ENCODE results near the gene DSCAM.
"Not testable (repeated sequence)": the region's sequence is repeated elsewhere in the genome, so short reads cannot be mapped to it uniquely, and the experiment has no call there.

DSCAM gene

GRCh38 chr21:40095477-40095876, 751.5 kb downstream of the DSCAM start:
- no peak for DNase-seq

DNA sequence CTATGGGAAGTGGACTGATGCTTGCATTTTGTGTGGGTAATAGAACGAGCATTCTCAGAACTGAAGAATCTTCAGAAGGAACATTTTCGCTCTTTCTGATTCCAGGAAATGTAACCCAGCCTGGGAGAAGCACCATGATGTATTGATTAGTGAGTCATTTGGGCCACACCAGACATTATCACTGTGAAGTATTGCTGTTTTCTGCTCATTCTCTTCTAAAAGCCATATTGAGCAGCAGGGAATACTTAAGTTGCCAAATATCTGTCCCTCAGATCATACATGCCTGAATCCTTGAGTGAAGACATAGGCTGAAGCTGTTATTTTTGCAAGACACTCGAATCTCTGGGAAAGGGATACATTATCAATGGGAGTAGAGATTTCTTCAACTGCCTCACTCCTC, 766.6 kb downstream of the DSCAM start:
- no peak for DNase-seq

DNA sequence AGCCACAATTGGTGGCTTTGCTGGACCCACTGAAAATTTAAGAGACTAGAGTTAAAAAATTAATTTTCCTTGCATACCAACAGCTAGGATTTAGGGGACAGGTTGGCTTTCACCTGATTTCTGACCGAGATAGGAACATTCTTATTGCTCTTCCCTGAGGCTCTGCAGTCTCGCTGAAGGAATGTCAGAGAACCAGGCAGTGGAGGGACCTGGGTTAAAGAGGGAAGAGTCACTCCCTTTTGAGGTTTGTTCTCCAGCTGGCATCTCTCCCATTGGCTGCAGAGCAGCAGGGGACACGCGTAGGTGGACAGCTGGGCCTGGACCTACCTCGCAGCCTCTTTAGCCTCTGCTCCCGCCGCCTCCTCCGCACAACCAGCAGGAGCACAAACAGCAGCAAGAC, 772.2 kb downstream of the DSCAM start:
- no peak for DNase-seq

- no peak for DNase-seq
Observed at GRCh38 chr21:40074198-40074597, 772.8 kb downstream of the DSCAM start.

DNA sequence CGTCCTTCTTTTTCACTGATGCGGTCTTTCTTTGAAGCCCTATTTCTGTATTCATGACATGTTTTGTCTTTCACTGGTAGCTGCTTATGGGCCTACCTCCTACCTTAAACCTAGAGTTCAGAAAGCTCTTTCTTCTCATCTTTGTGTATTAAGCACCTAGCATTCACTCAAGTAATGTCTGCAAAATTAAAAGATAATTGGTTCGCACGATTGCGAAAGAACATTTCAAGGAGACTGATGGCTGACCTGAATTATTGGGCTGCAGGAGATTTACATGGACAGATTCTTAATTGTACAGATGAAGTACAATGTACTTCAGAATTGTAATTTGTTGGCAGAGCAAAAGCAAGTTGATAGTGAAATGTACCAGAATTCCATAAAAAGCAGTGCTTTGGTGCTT, 773.3 kb downstream of the DSCAM start:
- no peak for DNase-seq

GRCh38 chr21:40070871-40071270, 776.1 kb downstream of the DSCAM start:
- DNase-seq: no peak

DNA sequence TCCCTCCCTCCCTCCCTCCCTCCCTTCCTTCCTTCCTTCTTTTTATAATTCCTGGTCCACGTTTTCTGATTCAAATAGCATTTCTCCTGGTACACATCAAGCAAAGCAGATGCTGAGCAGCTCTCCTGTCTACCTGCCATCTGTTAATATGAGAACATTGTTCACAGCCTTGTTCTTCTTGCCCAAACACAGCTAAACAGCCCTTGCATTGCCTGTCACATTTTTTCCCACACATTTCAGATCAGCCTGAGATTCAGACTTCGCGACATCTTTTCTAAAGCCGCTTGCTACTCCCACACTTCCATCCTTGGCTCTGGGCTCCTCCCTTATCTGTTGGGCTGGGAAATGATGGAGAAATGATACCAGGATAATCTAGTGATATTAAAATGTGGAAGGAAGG, 779.2 kb downstream of the DSCAM start:
- no peak for DNase-seq

- no peak for DNase-seq
Observed at GRCh38 chr21:40066221-40066620, 780.7 kb downstream of the DSCAM start.

- peak; percentile 62 to 84 for DNase-seq
Observed at GRCh38 chr21:40060083-40060677, 786.8 kb downstream of the DSCAM start.

GRCh38 chr21:40057331-40057730, 789.6 kb downstream of the DSCAM start:
- no peak for DNase-seq

GRCh38 chr21:40056031-40056430, 790.9 kb downstream of the DSCAM start:
- DNase-seq: no peak

DNA sequence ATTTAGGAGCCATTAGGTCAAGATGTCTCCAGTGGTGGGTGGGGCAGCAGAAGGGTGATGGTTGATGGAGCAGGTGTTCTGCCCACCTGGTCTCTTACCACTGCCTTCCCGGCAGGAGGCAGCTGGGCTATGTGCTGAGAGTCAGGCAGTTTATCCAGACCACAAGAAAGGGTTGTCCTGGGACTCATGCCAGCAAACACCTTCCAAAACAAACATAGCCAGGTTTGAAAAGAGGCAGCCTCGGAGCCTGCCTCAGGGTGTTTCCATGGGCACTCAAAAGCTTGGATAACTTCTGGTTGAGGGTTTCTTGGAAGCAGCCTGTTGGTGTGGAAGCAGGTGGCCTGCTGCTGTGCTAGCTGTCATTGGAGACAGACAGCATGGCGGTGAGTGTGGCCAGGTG, 792.6 kb downstream of the DSCAM start:
- peak; percentile 94 to 99 for DNase-seq

- no peak for DNase-seq
Observed at GRCh38 chr21:40053007-40053406, 794.0 kb downstream of the DSCAM start.

DNA sequence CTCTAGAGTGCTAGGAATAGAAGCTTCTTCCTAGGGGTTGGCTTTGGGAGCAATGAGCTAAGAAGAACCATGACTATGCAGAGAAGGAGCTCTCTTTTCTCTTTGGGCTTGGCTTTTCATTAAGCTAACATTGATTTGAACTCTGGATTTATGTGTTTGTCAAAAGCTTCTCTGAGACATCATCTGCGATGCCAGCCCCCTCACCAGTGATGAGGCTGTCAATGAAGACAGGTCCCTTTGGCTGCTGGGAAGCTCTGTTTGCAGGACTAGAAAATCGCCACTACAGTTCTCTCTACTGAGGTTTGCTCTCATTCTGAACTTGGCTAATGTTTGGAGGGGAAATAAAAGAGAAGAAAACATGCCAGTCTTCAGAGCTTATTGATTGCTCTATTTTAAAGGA, 794.7 kb downstream of the DSCAM start:
- DNase-seq: no peak

DNA sequence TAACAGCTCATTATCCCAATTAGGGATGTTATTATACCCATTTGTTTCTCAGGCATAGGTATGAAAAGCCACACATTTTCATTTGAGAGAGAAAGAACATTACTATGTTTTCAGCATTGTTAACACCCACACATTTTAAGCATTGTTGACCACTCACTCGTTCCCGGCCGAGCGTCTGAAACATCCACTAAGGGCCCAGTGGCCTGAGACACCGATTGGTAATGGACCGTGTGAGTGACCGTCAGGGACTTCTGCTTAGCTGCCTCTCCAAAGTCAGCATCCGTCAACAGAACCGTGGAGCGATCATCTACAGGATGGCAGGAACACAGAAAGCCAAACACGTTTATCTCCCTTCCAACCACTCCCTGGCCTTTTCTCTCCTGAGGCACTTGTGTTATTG, 795.2 kb downstream of the DSCAM start:
- no peak for DNase-seq

- peak in 1 of 2 experiments; percentile 50 for DNase-seq
Observed at GRCh38 chr21:40049931-40050290, 797.0 kb downstream of the DSCAM start.

DNA sequence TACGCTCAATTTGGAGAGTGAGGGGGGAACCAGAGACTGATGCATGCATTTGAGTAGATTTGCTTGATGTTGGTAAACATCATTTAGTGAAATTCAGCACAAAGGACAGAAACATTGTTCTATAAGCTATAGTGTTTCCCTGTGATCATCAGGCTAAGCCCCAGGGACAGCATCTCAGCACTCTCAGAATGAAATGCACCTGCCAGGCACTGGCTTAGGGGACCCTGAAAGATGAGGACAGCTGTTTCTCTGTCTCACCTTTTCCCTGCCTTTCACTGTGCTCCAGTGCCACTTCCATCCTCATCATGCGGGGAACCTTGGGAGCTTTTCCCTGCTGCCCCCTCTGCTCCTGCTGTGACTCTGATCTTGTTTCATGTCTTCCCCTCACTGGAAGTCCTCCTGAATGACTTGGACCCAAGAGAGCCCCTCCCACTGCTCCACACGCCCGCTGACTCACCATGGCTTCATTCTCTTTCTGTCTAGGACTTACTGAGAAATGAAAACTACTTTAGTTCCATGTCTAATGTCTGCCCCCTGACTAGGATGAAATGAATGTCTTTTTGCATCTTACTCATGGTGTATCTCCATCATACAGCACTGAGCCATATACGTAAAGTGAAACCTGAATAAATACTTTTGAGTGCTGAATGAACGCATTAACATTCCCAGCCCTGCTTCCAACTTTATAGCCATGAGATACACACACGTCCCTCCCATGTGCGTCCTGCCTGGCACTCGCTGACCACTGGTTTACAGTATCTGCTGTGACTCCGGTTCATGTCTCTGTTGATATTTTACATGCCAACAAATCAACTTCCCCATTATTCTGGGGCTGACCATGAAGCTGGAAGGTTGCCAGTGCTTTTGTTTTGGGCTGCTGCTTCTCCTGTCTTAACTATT, 797.7 kb downstream of the DSCAM start:
- DNase-seq: no peak

- DNase-seq: no peak
Observed at GRCh38 chr21:40047993-40048730, 798.8 kb downstream of the DSCAM start.

GRCh38 chr21:40047211-40047610, 799.7 kb downstream of the DSCAM start:
- DNase-seq: peak in 1 of 2 experiments; percentile 8

- DNase-seq: no peak
Observed at GRCh38 chr21:40043866-40044265, 803.1 kb downstream of the DSCAM start.

GRCh38 chr21:40043423-40043822, 803.5 kb downstream of the DSCAM start:
- no peak for DNase-seq

DNA sequence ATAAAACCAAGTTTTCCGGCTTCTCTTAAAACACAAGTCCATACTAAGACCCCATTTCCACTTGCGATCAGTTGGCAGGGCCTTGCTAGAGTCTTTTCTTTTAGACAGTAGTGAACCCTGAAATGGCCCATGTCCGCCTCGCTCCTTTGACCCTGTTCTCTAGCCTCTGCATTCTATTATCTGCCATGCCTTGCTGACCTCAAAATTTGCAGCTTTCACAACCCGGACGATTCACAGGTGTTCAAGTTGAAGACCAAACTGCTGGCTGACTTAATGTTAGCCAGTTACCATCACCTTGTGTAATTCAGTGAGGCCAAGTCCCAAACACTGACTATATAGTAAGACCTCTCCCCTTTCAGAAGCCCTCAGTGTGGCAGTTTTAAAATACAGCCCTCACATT, 805.5 kb downstream of the DSCAM start:
- DNase-seq: no peak

- not testable (repeated sequence) for DNase-seq
Observed at GRCh38 chr21:40033156-40033782, 813.7 kb downstream of the DSCAM start.
